ENCODE results near the gene TTLL11. TPM values are rescaled to one million over a fixed set of nuclear protein-coding genes. Genes with fewer than 3 reads are reported as not detected.

Gene TTLL11
- total RNA-seq, 4 donors from 2014 or later, result 20.5 to 41.3 (median 27.6) TPM

DNA sequence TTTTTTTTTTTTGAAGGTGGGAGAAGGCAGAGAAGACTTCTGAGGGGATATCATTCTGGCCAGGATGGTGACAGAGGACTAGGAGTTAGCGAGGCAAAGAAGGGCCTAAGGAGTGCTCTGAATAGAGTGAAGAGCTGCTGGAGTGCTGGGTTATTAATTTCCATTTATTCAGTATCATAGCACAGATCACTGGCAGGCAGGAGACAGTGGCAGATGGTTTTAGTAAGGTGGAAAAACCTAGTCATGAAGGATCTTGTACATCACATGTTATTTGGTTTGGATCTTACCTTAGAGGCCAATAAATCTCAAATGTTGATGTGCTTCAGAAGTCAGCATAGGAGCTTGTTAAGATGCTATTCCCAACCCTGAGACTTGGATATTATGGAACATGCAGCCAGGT is 165.5 kb downstream of the TTLL11 start:
- Histone ChIP-seq H3K9me3 (no peaks in the 10 kb centered on the region), H3K36me3 (peaks cover 0 to 23% (median 3%) of the 10 kb centered on the region in 4 donors), H3K4me3 (no peak overlapping the region), H3K27me3 (no peaks in the 10 kb centered on the region), H3K4me1 (no peaks in the 10 kb centered on the region), H3K27ac (replicated peaks in 1 of 4) (no peak overlapping the region)
- TF ChIP-seq POLR2AphosphoS5 (IDR thresholded peaks at IDR 0.05) (no peak), POLR2A (IDR thresholded peaks at IDR 0.05; ENCODE audit: low read depth) (no peak), EP300 (IDR thresholded peaks at IDR 0.05) (no peak)
- TF ChIP-seq, protein P1, sequence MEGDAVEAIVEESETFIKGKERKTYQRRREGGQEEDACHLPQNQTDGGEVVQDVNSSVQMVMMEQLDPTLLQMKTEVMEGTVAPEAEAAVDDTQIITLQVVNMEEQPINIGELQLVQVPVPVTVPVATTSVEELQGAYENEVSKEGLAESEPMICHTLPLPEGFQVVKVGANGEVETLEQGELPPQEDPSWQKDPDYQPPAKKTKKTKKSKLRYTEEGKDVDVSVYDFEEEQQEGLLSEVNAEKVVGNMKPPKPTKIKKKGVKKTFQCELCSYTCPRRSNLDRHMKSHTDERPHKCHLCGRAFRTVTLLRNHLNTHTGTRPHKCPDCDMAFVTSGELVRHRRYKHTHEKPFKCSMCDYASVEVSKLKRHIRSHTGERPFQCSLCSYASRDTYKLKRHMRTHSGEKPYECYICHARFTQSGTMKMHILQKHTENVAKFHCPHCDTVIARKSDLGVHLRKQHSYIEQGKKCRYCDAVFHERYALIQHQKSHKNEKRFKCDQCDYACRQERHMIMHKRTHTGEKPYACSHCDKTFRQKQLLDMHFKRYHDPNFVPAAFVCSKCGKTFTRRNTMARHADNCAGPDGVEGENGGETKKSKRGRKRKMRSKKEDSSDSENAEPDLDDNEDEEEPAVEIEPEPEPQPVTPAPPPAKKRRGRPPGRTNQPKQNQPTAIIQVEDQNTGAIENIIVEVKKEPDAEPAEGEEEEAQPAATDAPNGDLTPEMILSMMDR (IDR thresholded peaks at IDR 0.05), result no peak
- WGBS, result 100% methylated on average over 1 of the region's 1 CpG
- DNase-seq (ENCODE audit: extremely low spot score), result no peak
- intact Hi-C loops (cut with DNase I), result no loop called here

DNA sequence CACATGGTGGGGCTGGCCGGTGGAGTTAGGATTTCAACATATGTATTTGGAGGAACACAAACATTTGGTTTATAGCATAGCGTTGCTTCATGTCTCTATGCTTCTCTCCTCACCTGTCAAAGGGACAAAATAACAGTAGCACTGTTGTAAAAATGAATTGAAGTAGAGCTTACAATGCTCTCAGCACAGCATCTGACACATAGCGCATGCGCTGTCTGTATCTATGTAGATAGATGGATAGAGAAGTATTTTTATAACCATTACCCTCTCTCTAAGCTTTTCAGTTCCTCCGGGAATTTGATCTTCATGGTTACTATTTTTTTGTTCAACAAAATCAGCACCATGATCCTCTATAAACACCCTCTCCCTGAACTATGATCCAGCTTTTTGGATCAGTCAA is 166.0 kb downstream of the TTLL11 start:
- 98% methylated on average over 5 of the region's 5 CpGs for WGBS
- DNase-seq (ENCODE audit: extremely low spot score), result no peak
- H3K27me3 ChIP-seq, result no peaks in the 10 kb centered on the region
- H3K4me3 ChIP-seq, result no peak overlapping the region
- intact Hi-C loops (cut with DNase I), result no loop called here
- no peaks in the 10 kb centered on the region for H3K4me1 ChIP-seq
- TF ChIP-seq, protein P1 (IDR thresholded peaks at IDR 0.05), result no peak
- TF ChIP-seq POLR2A (IDR thresholded peaks at IDR 0.05; ENCODE audit: low read depth) (no peak), EP300 (IDR thresholded peaks at IDR 0.05) (no peak), POLR2AphosphoS5 (IDR thresholded peaks at IDR 0.05) (no peak)
- no peak overlapping the region for H3K27ac ChIP-seq (replicated peaks in 1 of 4)
- peaks cover 0 to 23% (median 3%) of the 10 kb centered on the region in 4 donors for H3K36me3 ChIP-seq
- no peaks in the 10 kb centered on the region for H3K9me3 ChIP-seq

DNA sequence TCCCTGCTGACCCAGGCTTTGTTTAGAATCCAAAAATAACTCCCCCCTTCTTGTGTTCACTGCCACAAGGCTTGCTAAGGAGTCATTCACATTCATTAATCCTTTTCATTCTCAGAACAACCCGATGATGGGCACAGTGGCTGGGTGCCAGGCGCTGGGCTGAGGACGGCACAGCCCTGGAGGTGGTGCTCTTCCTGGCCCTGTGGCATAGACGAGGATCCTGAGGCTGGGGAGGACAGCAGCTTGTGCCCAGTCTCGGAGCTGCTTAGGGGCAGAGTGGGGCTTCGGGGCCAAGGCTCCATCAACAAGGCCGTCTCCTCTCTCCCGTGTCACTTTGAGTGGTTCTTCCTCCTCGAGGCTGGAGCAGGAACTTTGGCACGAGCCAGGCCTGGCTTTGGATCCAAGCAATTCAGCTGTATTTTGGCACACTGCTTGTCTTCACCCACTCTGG is 166.7 kb downstream of the TTLL11 start:
- DNase-seq (ENCODE audit: extremely low spot score), result no peak
- intact Hi-C loops (cut with DNase I), result no loop called here
- WGBS, result 76% methylated on average over 6 of the region's 10 CpGs
- H3K9me3 ChIP-seq, result no peaks in the 10 kb centered on the region
- H3K36me3 ChIP-seq, result peaks cover 0 to 19% (median 3%) of the 10 kb centered on the region in 4 donors
- H3K4me1 ChIP-seq, result no peaks in the 10 kb centered on the region
- H3K27me3 ChIP-seq, result no peaks in the 10 kb centered on the region
- no peak overlapping the region for H3K4me3 ChIP-seq
- TF ChIP-seq EP300 (IDR thresholded peaks at IDR 0.05) (no peak), POLR2AphosphoS5 (IDR thresholded peaks at IDR 0.05) (no peak), POLR2A (IDR thresholded peaks at IDR 0.05; ENCODE audit: low read depth) (no peak)
- TF ChIP-seq, protein P1 (IDR thresholded peaks at IDR 0.05), result no peak
- no peak overlapping the region for H3K27ac ChIP-seq (replicated peaks in 1 of 4)

DNA sequence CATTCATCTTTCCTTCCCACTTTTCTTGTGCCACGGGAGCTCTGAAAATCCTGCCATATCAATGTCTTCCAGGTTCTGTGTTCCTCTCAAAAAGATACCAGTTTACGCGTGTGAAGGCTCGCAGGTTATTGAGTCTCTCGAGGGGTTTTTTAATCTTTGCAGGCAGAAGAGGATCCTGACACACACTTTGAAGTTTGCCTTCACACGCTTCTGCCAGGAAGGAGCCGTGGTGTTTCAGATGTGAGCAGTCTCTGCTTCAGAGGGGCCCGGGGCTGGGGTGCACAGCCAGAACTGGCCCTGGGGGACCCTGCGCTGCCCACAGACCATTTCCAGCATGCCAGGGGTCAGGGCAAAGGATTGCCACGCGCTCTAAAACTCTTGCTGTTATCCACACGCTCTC is 167.2 kb downstream of the TTLL11 start:
- Histone ChIP-seq H3K36me3 (peaks cover 0 to 19% (median 3%) of the 10 kb centered on the region in 4 donors), H3K4me3 (no peak overlapping the region), H3K27ac (replicated peaks in 1 of 4) (no peak overlapping the region), H3K4me1 (no peaks in the 10 kb centered on the region), H3K9me3 (no peaks in the 10 kb centered on the region), H3K27me3 (no peaks in the 10 kb centered on the region)
- DNase-seq (ENCODE audit: extremely low spot score), result no peak
- 89% methylated on average over 12 of the region's 12 CpGs for WGBS
- intact Hi-C loops (cut with DNase I), result no loop called here
- TF ChIP-seq, protein P1 (IDR thresholded peaks at IDR 0.05), result no peak
- TF ChIP-seq POLR2A (IDR thresholded peaks at IDR 0.05; ENCODE audit: low read depth) (no peak), POLR2AphosphoS5 (IDR thresholded peaks at IDR 0.05) (no peak), EP300 (IDR thresholded peaks at IDR 0.05) (no peak)

DNA sequence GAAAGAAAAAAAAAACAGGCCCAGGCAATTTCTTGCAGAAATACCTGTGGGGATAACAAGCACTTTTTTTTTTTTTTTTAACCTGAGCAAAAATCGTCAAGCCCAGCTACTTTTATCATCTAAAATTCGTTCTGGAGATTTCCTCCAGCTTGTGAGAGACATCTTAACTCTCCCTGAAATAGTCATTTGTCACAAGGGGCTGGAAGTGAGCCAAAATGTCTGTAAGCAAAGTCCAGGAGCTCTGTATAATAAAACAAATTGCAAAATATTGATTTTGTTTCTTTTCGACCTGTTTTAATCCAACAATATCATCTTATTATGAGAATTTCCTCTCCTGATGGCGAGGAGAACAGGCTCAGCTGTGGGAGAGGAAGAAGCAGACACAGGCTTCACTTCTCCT is 168.4 kb downstream of the TTLL11 start:
- H3K4me3 ChIP-seq, result no peak overlapping the region
- no peak for DNase-seq (ENCODE audit: extremely low spot score)
- H3K27me3 ChIP-seq, result no peaks in the 10 kb centered on the region
- no peaks in the 10 kb centered on the region for H3K9me3 ChIP-seq
- no peak overlapping the region for H3K27ac ChIP-seq (replicated peaks in 1 of 4)
- H3K36me3 ChIP-seq, result peaks cover 0 to 19% (median 3%) of the 10 kb centered on the region in 4 donors
- H3K4me1 ChIP-seq, result no peaks in the 10 kb centered on the region
- intact Hi-C loops (cut with DNase I), result no loop called here
- TF ChIP-seq POLR2A (IDR thresholded peaks at IDR 0.05; ENCODE audit: low read depth) (no peak), POLR2AphosphoS5 (IDR thresholded peaks at IDR 0.05) (no peak), EP300 (IDR thresholded peaks at IDR 0.05) (no peak)
- TF ChIP-seq, protein P1 (IDR thresholded peaks at IDR 0.05), result no peak
- 65% methylated on average over 4 of the region's 4 CpGs for WGBS

Measured in esophagus muscularis mucosa (tissue), 4 donors.